NCI-H510A treated with DMSO at 0.1 percent for 48 hours (cell line): Measurements from ENCODE around the gene GPR35.
"Not testable (repeated sequence)": the region's sequence is repeated elsewhere in the genome, so short reads cannot be mapped to it uniquely, and the experiment has no call there.

Experiments used
- DNase-seq: peaks from one replicate; lab custom pipeline; 2025; lab: John Stamatoyannopoulos, UW

The GPR35 gene

GRCh38 chr2:240663546-240664190, 38.4 kb downstream of the GPR35 start:
- no peak for DNase-seq

GRCh38 chr2:240664622-240665021, 39.3 kb downstream of the GPR35 start:
- no peak for DNase-seq

GRCh38 chr2:240670402-240670801, 45.1 kb downstream of the GPR35 start:
- no peak for DNase-seq

- no peak for DNase-seq
These were observed 45.7 kb downstream of the GPR35 start for GRCh38 chr2:240670950-240671349.

GRCh38 chr2:240672076-240672700, 46.9 kb downstream of the GPR35 start:
- no peak for DNase-seq

GRCh38 chr2:240672701-240673190, 47.5 kb downstream of the GPR35 start:
- DNase-seq = no peak

GRCh38 chr2:240674461-240675184, 49.3 kb downstream of the GPR35 start:
- DNase-seq = not testable (repeated sequence)

- DNase-seq = not testable (repeated sequence)
These were observed 50.1 kb downstream of the GPR35 start for GRCh38 chr2:240675345-240675744.

GRCh38 chr2:240678043-240678442, 52.8 kb downstream of the GPR35 start:
- DNase-seq = not testable (repeated sequence)

GRCh38 chr2:240678909-240679308, 53.6 kb downstream of the GPR35 start:
- DNase-seq = not testable (repeated sequence)

- DNase-seq = not testable (repeated sequence)
These were observed 54.9 kb downstream of the GPR35 start for GRCh38 chr2:240680185-240680584.
